ENCODE results near the gene SLC25A12. TPM values are rescaled to one million over a fixed set of nuclear protein-coding genes. Genes with fewer than 3 reads are reported as not detected.

SLC25A12 gene
- total RNA-seq, 3 donors from 2014 or later = 15.5 to 54.7 (median 39.2) TPM

DNA sequence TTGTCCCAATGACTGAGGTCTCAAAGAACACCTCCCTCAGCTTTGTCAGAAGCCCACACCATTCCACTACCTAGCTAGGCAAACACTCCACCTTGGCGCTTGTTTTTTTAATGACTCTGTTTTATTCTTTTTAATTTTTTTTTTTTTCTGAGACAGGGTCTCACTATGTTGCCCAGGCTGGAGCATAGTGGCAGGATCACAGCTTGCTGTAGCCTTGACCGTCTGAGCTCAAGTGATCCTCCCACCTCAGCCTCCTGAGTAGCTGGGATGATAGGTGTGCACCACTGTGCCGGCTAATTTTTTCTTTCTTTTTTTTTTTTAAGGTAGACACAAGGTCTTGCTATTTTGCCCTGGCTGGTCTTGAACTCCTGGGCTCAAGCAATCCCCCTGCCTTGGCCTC lies 101.9 kb downstream of the SLC25A12 start:
- Histone ChIP-seq H3K27ac (no peak overlapping the region), H3K4me1 (no peaks in the 10 kb centered on the region), H3K9me3 (no peaks in the 10 kb centered on the region), H3K4me3 (no peak overlapping the region), H3K27me3 (no peaks in the 10 kb centered on the region), H3K36me3 (no peaks in the 10 kb centered on the region)
- TF ChIP-seq POLR2A (IDR thresholded peaks at IDR 0.05) (no peak), CTCF (IDR thresholded peaks at IDR 0.05) (no peak), POLR2AphosphoS5 (IDR thresholded peaks at IDR 0.05) (no peak)
- intact Hi-C loops (cut with DNase I; ENCODE audit: low total_unique reads) = no loop called here
- DNase-seq (ENCODE audit: low spot score in 2 of 2) = no peak

DNA sequence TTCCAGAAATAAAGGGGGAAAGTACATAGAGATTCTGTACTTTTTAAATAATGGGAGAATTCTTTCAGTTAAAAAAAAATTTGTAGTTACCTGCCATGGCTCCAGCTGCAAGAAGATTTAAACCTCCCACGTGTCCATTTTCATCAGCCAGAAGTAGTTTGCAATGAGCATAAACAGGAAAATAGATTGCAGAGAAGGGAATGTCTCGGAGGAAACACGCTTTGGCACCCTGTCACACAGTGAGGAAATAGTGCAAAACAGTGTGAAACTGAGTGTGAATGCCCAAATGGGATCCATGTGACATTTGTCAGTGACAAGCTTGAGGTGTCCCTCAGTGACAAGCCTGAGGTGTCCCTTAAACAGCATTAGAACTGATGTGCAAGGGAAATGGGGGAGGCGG lies 102.7 kb downstream of the SLC25A12 start:
- Histone ChIP-seq H3K27ac (no peak overlapping the region), H3K36me3 (no peaks in the 10 kb centered on the region), H3K4me1 (no peaks in the 10 kb centered on the region), H3K27me3 (no peaks in the 10 kb centered on the region), H3K4me3 (no peak overlapping the region), H3K9me3 (no peaks in the 10 kb centered on the region)
- TF ChIP-seq POLR2A (IDR thresholded peaks at IDR 0.05) = no peak
- no peak for TF ChIP-seq POLR2AphosphoS5 (IDR thresholded peaks at IDR 0.05)
- no peak for TF ChIP-seq CTCF (IDR thresholded peaks at IDR 0.05)
- intact Hi-C loops (cut with DNase I; ENCODE audit: low total_unique reads) = no loop called here
- no peak for DNase-seq (ENCODE audit: low spot score in 2 of 2)

DNA sequence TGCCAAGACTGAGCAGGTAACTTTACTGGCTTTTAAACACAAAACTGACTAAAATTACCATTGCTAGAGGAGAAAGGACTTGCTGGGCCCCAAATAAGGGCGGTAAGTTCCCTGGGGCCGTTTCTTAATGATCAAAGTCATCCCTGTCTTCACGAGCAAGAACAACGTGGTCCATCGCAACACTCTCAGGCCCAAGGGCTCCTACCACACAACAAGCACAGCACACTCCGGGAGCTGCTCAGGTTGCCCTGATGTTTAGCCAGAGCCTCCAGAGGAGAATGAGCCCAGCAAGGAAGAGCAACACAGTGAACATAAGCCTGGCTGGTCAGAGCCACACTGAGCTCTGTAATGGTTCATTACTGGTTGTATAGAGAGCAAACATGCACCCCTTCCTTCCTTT lies 104.1 kb downstream of the SLC25A12 start:
- intact Hi-C loops (cut with DNase I; ENCODE audit: low total_unique reads) = no loop called here
- Histone ChIP-seq H3K9me3 (no peaks in the 10 kb centered on the region), H3K4me1 (no peaks in the 10 kb centered on the region), H3K27ac (no peak overlapping the region), H3K4me3 (no peak overlapping the region), H3K27me3 (no peaks in the 10 kb centered on the region), H3K36me3 (peaks cover under 1% of the 10 kb centered on the region)
- TF ChIP-seq CTCF (IDR thresholded peaks at IDR 0.05) (no peak), POLR2AphosphoS5 (IDR thresholded peaks at IDR 0.05) (no peak)
- DNase-seq (ENCODE audit: low spot score in 2 of 2) = no peak

DNA sequence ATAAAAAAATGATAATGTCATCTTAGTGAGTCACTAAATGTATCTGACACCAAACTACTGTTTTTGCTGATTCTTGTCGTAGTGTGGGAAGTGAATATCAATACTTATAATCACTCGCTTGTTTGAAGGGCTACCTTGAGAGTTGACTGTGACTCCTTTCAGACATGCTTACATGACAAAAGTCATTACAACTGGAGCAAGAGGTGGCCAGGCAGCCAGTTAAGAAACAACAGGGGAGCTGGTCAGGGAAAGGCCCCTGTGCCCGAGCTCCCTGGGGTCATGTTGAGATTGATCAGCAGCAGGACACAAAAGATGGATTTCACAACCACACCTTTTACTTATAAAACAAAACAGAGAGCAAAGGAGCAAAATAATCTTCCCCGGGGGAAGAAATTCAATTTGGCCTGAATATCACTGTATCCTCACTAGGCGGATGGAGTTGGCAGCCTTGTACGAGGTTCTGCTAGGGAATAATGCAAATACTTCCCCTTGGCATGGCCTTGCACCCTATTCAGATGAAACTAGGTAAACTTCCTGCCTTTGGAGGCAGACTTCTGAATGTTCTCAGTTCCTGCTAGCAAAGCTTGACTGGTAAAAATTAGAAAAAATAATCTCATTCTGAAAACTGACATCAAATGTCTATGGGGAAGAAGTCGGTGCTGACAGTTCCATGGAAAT lies 105.6 kb downstream of the SLC25A12 start:
- H3K36me3 ChIP-seq = peaks cover 6% of the 10 kb centered on the region

More for the DNA sequence above, 105.6 kb downstream of the SLC25A12 start:
- intact Hi-C loops (cut with DNase I; ENCODE audit: low total_unique reads) = no loop called here
- no peaks in the 10 kb centered on the region for H3K9me3 ChIP-seq
- peak overlapping the region in 1 of 2 donors; percentile 52 for H3K27ac ChIP-seq
- TF ChIP-seq POLR2AphosphoS5 (IDR thresholded peaks at IDR 0.05) (no peak), CTCF (IDR thresholded peaks at IDR 0.05) (peak in 1 of 3 donors; percentile 13), POLR2A (IDR thresholded peaks at IDR 0.05) (no peak)
- no peak overlapping the region for H3K4me3 ChIP-seq
- no peak for DNase-seq (ENCODE audit: low spot score in 2 of 2)
- H3K27me3 ChIP-seq = no peaks in the 10 kb centered on the region
- no peaks in the 10 kb centered on the region for H3K4me1 ChIP-seq
